ENCODE data around the gene ZNF865. TPM values are rescaled to one million over a fixed set of nuclear protein-coding genes. Genes with fewer than 3 reads are reported as not detected.

ZNF865 gene
- total RNA-seq, 2 experiments from 2014 or later: 3.0 to 11.3 TPM

DNA sequence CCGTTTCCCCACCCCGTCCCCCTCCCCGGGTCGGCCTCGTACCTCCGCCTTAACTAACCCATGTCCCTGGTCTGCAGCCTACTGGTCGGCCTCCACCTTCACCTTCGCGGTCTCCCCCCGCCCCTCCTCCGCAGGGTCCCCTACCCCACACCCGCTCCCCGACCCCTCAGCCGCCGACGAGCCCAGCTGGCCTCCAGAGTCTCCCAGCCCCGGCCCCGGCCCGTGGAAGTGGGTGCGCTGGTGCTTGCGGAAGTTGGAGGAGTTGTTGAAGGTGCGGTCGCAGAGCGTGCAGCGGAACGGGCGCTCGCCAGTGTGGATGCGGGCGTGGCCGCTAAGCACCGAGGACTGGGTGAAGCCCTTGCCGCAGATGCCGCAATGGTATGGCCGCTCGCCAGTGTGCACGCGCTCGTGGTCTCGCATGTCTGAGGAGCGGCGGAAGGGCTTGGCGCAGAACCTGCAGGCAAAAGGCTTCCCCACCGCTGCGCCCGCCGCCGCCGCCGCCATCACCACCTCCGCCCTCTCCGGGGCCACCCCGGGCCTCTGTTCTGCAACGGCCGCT is 16.3 kb downstream of the ZNF865 start:
- BruUV-seq (replicated peaks): no TSS peak
- Histone ChIP-seq H2AFZ (ENCODE audit: low read length) (no peak overlapping the region), H3K4me2 (ENCODE audit: low read length) (no peak overlapping the region), H3K27ac (ENCODE audit: low read depth, low read length, poor library complexity, severe bottlenecking) (no peak overlapping the region), H3K79me2 (ENCODE audit: insufficient read depth, low read depth, low read length) (no peaks in the 10 kb centered on the region), H3K4me1 (ENCODE audit: insufficient read depth, low read length, poor library complexity, severe bottlenecking) (peaks cover 11% of the 10 kb centered on the region), H3K9me2 (ENCODE audit: insufficient read depth, low read length) (no peaks in the 10 kb centered on the region), H3K9me3 (ENCODE audit: low read length) (no peaks in the 10 kb centered on the region), H3K36me3 (ENCODE audit: insufficient read depth, low read length) (peaks cover 20% of the 10 kb centered on the region), H4K20me1 (ENCODE audit: insufficient read depth, low read length) (no peaks in the 10 kb centered on the region), H3K4me3 (ENCODE audit: low read depth, low read length, poor library complexity, severe bottlenecking) (no peak overlapping the region)
- POLR2A ChIA-PET: no interaction called here
- CTCF ChIA-PET (ENCODE audit: unreplicated experiment): no interaction called here
- TF ChIP-seq, protein P1, sequence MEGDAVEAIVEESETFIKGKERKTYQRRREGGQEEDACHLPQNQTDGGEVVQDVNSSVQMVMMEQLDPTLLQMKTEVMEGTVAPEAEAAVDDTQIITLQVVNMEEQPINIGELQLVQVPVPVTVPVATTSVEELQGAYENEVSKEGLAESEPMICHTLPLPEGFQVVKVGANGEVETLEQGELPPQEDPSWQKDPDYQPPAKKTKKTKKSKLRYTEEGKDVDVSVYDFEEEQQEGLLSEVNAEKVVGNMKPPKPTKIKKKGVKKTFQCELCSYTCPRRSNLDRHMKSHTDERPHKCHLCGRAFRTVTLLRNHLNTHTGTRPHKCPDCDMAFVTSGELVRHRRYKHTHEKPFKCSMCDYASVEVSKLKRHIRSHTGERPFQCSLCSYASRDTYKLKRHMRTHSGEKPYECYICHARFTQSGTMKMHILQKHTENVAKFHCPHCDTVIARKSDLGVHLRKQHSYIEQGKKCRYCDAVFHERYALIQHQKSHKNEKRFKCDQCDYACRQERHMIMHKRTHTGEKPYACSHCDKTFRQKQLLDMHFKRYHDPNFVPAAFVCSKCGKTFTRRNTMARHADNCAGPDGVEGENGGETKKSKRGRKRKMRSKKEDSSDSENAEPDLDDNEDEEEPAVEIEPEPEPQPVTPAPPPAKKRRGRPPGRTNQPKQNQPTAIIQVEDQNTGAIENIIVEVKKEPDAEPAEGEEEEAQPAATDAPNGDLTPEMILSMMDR (conservative IDR thresholded peaks at IDR 0.05; ENCODE audit: low read length): no peak
- TF ChIP-seq EZH2phosphoT487 (IDR thresholded peaks at IDR 0.05; ENCODE audit: borderline replicate concordance, low read depth, low read length): no peak
- intact Hi-C loops (cut with micrococcal nuclease; ENCODE audit: unreplicated experiment): no loop called here
- no peak for DNase-seq (ENCODE audit: low spot score)

DNA sequence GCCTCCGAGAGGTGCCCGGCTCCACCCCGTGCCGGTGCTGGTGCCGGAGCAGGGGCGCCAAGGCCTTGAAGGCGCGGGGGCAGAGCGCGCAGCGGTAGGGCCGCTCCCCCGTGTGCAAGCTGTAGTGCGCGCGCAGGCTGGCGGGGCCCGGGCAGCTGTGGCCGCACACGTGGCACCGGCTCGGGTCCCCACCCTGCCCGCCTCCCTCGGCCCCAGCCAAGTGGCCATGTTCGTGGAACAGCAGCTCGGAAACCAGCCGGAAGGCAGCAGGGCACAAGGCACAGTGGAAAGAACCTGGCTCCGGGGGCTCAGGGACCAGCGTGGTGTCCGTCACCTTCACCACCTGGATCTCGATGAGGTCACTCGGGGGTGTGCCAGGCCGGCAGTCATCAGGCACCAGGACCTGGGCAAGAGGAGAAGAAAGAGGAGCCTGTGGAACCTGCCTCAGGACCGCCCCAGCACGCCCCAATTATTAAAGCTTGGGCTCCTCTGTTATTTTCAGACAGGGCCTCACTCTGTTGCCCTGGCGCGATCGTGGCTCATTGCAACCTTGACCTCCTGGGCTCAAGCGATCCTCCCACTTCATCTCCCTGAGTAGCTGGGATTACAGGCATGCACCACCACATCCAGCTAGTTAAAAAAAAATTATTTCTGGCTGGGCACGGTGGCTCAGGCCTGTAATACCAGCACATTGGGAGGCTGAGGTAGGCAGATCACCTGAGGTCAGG is 17.0 kb downstream of the ZNF865 start:
- Histone ChIP-seq H3K4me2 (ENCODE audit: low read length) (no peak overlapping the region), H4K20me1 (ENCODE audit: insufficient read depth, low read length) (no peaks in the 10 kb centered on the region), H3K9me2 (ENCODE audit: insufficient read depth, low read length) (no peaks in the 10 kb centered on the region), H3K36me3 (ENCODE audit: insufficient read depth, low read length) (peaks cover 15% of the 10 kb centered on the region), H2AFZ (ENCODE audit: low read length) (no peak overlapping the region), H3K27ac (ENCODE audit: low read depth, low read length, poor library complexity, severe bottlenecking) (no peak overlapping the region), H3K4me3 (ENCODE audit: low read depth, low read length, poor library complexity, severe bottlenecking) (no peak overlapping the region), H3K4me1 (ENCODE audit: insufficient read depth, low read length, poor library complexity, severe bottlenecking) (peaks cover 11% of the 10 kb centered on the region), H3K9me3 (ENCODE audit: low read length) (no peaks in the 10 kb centered on the region), H3K79me2 (ENCODE audit: insufficient read depth, low read depth, low read length) (no peaks in the 10 kb centered on the region)
- intact Hi-C loops (cut with micrococcal nuclease; ENCODE audit: unreplicated experiment): no loop called here
- BruUV-seq (replicated peaks): no TSS peak
- TF ChIP-seq, protein P1 (conservative IDR thresholded peaks at IDR 0.05; ENCODE audit: low read length): no peak
- no peak for TF ChIP-seq EZH2phosphoT487 (IDR thresholded peaks at IDR 0.05; ENCODE audit: borderline replicate concordance, low read depth, low read length)
- DNase-seq (ENCODE audit: low spot score): no peak
- ChIA-PET CTCF (ENCODE audit: unreplicated experiment) (no interaction called here), POLR2A (interaction anchor here (0.6 kb wide), 1 partner anchor 111 kb away, joined by 4 read pairs; no protein-coding TSS in a partner anchor)

DNA sequence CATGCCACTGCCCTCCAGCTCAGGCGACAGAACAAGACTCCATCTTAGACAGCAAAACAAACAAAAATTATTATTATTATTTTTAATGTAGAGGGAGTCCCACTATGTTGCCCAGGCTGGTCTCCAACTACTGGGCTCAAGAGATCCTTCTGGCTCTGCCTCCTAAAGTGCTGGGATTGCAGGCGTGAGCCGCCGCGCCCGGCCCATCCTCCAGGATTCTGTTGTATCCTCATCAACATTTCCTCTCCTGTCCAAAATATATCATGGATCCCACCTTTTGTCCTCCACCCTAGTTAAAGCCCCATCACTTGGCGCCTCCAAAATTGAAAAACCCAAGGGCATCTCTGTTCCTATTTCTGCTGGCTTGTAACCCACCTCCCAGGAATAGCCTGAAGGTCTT is 17.7 kb downstream of the ZNF865 start:
- no peak for DNase-seq (ENCODE audit: low spot score)
- H3K36me3 ChIP-seq (ENCODE audit: insufficient read depth, low read length): peaks cover 8% of the 10 kb centered on the region; the same call in 1 of the 2 replicates
- no peaks in the 10 kb centered on the region for H3K9me3 ChIP-seq (ENCODE audit: low read length)
- no peak overlapping the region for H3K4me3 ChIP-seq (ENCODE audit: low read depth, low read length, poor library complexity, severe bottlenecking)
- H3K79me2 ChIP-seq (ENCODE audit: insufficient read depth, low read depth, low read length): no peaks in the 10 kb centered on the region
- no peak for TF ChIP-seq EZH2phosphoT487 (IDR thresholded peaks at IDR 0.05; ENCODE audit: borderline replicate concordance, low read depth, low read length)
- TF ChIP-seq, protein P1 (conservative IDR thresholded peaks at IDR 0.05; ENCODE audit: low read length): no peak
- BruUV-seq (replicated peaks): no TSS peak
- H3K9me2 ChIP-seq (ENCODE audit: insufficient read depth, low read length): no peaks in the 10 kb centered on the region
- ChIA-PET POLR2A (interaction anchor here (0.6 kb wide), 1 partner anchor 111 kb away, joined by 4 read pairs; no protein-coding TSS in a partner anchor), CTCF (ENCODE audit: unreplicated experiment) (no interaction called here)
- peaks cover 11% of the 10 kb centered on the region for H3K4me1 ChIP-seq (ENCODE audit: insufficient read depth, low read length, poor library complexity, severe bottlenecking)
- intact Hi-C loops (cut with micrococcal nuclease; ENCODE audit: unreplicated experiment): no loop called here
- no peak overlapping the region for H3K27ac ChIP-seq (ENCODE audit: low read depth, low read length, poor library complexity, severe bottlenecking)
- no peaks in the 10 kb centered on the region for H4K20me1 ChIP-seq (ENCODE audit: insufficient read depth, low read length)
- H2AFZ ChIP-seq (ENCODE audit: low read length): no peak overlapping the region
- H3K4me2 ChIP-seq (ENCODE audit: low read length): no peak overlapping the region; the same call in 1 of the 2 replicates

Measured in OCI-LY7 (cell line).